Measurements from ENCODE around the gene DGCR2.
A peak's percentile ranks its signal among the peaks of the same experiment; 100 is the strongest.

The DGCR2 gene

GRCh38 chr22:19110646-19111045 is 11.6 kb downstream of the DGCR2 start:
- TF ChIP-seq CTCF (IDR thresholded peaks at IDR 0.05; ENCODE audit: insufficient read depth, low read length) (no peak), SPI1 (IDR thresholded peaks at IDR 0.05; ENCODE audit: borderline replicate concordance, low read depth) (no peak), GABPA (IDR thresholded peaks at IDR 0.05; ENCODE audit: low read depth) (no peak), REST (IDR thresholded peaks at IDR 0.05; ENCODE audit: insufficient replicate concordance, low read depth) (no peak), POLR2AphosphoS5 (IDR thresholded peaks at IDR 0.05; ENCODE audit: low read depth) (no peak)
- DNase-seq (ENCODE audit: low read depth in 1 of 2, low spot score in 1 of 2) = no peak
- H3K4me3 ChIP-seq (replicated peaks; ENCODE audit: insufficient read depth, low read length) = no peak overlapping the region
- no peaks in the 10 kb centered on the region for H3K27me3 ChIP-seq (ENCODE audit: insufficient read depth, poor library complexity, severe bottlenecking)
- peak overlapping the region; percentile 81 for H3K27ac ChIP-seq (replicated peaks)

- Histone ChIP-seq H3K27ac (replicated peaks) (peak overlapping the region; percentile 81), H3K27me3 (ENCODE audit: insufficient read depth, poor library complexity, severe bottlenecking) (no peaks in the 10 kb centered on the region)
- TF ChIP-seq REST (IDR thresholded peaks at IDR 0.05; ENCODE audit: insufficient replicate concordance, low read depth) = no peak
- no peak; the same call in 1 of the 2 replicates for TF ChIP-seq SPI1 (IDR thresholded peaks at IDR 0.05; ENCODE audit: borderline replicate concordance, low read depth)
- TF ChIP-seq GABPA (IDR thresholded peaks at IDR 0.05; ENCODE audit: low read depth) = no peak
- TF ChIP-seq POLR2AphosphoS5 (IDR thresholded peaks at IDR 0.05; ENCODE audit: low read depth) = no peak
- no peak for TF ChIP-seq CTCF (IDR thresholded peaks at IDR 0.05; ENCODE audit: insufficient read depth, low read length)
These were observed 12.2 kb downstream of the DGCR2 start for GRCh38 chr22:19110064-19110458.

GRCh38 chr22:19109198-19110063 is 12.8 kb downstream of the DGCR2 start:
- H3K4me3 ChIP-seq (replicated peaks; ENCODE audit: insufficient read depth, low read length) = no peak overlapping the region
- H3K27me3 ChIP-seq (ENCODE audit: insufficient read depth, poor library complexity, severe bottlenecking) = no peaks in the 10 kb centered on the region
- peak overlapping the region; percentile 81 for H3K27ac ChIP-seq (replicated peaks)
- peak; percentile 85; the same call in 1 of the 2 replicates for TF ChIP-seq SPI1 (IDR thresholded peaks at IDR 0.05; ENCODE audit: borderline replicate concordance, low read depth)
- TF ChIP-seq GABPA (IDR thresholded peaks at IDR 0.05; ENCODE audit: low read depth) = 0 out of 2 replicates have a peak, but pooled peaks have one; percentile 36
- peak; percentile 35 for TF ChIP-seq REST (IDR thresholded peaks at IDR 0.05; ENCODE audit: insufficient replicate concordance, low read depth)
- TF ChIP-seq CTCF (IDR thresholded peaks at IDR 0.05; ENCODE audit: insufficient read depth, low read length) = no peak
- TF ChIP-seq POLR2AphosphoS5 (IDR thresholded peaks at IDR 0.05; ENCODE audit: low read depth) = peak; percentile 53; the same call in 1 of the 2 replicates
- peak; percentile 88 to 90 for DNase-seq (ENCODE audit: low read depth in 1 of 2, low spot score in 1 of 2)

More at GRCh38 chr22:19110064-19110458, 12.2 kb downstream of the DGCR2 start:
- DNase-seq (ENCODE audit: low read depth in 1 of 2, low spot score in 1 of 2) = no peak
- no peak overlapping the region for H3K4me3 ChIP-seq (replicated peaks; ENCODE audit: insufficient read depth, low read length)

All from HL-60 (cell line).